Activated CD8-positive, alpha-beta memory T cell treated with anti-CD3 and anti-CD28 coated beads for 36 hours (primary cell): ENCODE results near the gene SRSF5. TPM values are rescaled to one million over a fixed set of nuclear protein-coding genes. Genes with fewer than 3 reads are reported as not detected.
"Not testable (repeated sequence)": the region's sequence is repeated elsewhere in the genome, so short reads cannot be mapped to it uniquely, and the experiment has no call there.

Experiments
- CTCF ChIA-PET: fragments of 350-600 bp; sonication (Branson Sonifier 250); formaldehyde crosslinking; loops from one replicate; lab custom pipeline; 2021; ENCODE audit warnings: antibody characterized with exemption; lab: Charles Lee
- POLR2A ChIA-PET: fragments of 350-600 bp; sonication (Branson Sonifier 250); formaldehyde crosslinking; loops from one replicate; lab custom pipeline; 2021; ENCODE audit warnings: antibody characterized with exemption; lab: Charles Lee
- total RNA-seq, 2 experiments: library from RNA; stranded (reverse); gene quantifications; one replicate each; pipeline ENCODE4 v1.2.3, GENCODE V29; 2021

The SRSF5 gene
- 100 to 1,000 TPM; 255 to 262 TPM for total RNA-seq

DNA sequence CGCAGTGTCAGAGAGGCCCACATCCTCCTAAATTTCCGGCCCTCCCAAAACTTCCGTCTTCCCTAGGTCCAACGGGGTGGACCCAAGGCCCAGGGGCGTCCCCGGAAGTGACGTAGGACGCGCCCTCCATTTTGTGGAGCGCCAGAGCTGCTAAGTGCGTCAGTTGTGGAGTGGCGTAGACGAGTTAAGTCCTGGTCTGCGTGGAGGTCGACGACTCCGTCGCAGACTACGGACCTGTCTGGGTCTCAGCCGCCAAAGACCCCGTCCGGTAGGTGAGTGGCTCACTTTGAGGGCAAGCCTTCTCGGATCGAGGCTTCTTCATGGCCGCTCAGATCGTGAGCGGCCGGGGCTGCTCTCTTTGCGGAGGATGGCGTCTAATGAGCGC, at the start of gene SRSF5:
TSS of gene SRSF5 (plus strand) at position 159 of the 385 bp plus-strand sequence. CDS start 1,015 bp downstream, outside the sequence.
- POLR2A ChIA-PET, result interaction anchor here (0.6 to 1.5 kb wide), 5 partner anchors 14 to 156 kb away, joined by 3 to 7 read pairs (median 4); partner anchors contain the start of gene SUSD6
- CTCF ChIA-PET, result interaction anchor here (0.6 kb wide), 2 partner anchors 40 to 163 kb away, joined by 3 to 5 read pairs; no protein-coding TSS in a partner anchor

DNA sequence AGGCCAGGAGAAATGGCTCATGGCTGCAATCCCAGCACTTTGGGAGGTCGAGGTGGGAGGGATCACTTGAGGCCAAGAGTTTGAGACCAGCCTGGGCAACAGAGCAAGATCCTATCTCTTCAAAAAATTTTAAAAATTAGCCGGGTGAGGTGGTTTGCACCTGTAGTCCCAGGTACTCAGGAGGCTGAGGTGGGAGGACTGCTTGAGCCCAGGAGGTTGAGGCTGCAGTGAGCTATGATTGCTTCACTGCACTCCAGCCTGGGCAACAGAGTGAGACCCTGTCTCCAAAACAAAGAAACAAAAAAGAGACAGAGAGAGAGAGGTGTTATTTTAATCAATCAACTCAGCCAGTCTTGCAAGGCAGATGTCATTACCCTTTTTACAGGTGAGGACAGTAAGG, 48.3 kb upstream of the SRSF5 start:
- CTCF ChIA-PET, result interaction anchor here (0.8 to 1.9 kb wide), 2 partner anchors 8 to 134 kb away, joined by 4 to 6 read pairs; no protein-coding TSS in a partner anchor
- POLR2A ChIA-PET, result not testable (repeated sequence)

DNA sequence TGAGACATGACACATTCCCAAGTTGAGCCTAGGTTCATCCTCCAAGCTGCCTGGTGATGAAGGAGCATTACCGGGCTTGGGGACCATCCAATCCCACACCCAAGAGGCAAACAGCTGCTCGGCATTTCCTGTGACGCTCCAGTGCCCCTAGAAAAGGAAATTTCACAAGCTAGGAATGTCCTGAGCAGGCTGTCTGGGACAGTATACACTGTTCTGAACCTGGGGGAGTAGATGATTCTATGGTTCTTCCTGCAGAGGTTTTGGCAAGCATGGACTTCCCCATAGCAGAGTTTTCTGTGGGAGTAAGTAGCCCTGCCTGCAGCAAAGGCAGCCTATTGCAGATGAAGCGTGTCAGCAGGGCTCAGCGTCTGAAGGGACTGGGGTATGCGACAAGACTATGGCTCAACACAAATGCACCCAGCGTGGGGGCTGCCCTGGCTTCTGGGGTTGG, 47.4 kb upstream of the SRSF5 start:
- POLR2A ChIA-PET, result no interaction called here
- CTCF ChIA-PET, result interaction anchor here (1.2 to 1.9 kb wide), 2 partner anchors 94 to 134 kb away, joined by 3 to 4 read pairs; no protein-coding TSS in a partner anchor

DNA sequence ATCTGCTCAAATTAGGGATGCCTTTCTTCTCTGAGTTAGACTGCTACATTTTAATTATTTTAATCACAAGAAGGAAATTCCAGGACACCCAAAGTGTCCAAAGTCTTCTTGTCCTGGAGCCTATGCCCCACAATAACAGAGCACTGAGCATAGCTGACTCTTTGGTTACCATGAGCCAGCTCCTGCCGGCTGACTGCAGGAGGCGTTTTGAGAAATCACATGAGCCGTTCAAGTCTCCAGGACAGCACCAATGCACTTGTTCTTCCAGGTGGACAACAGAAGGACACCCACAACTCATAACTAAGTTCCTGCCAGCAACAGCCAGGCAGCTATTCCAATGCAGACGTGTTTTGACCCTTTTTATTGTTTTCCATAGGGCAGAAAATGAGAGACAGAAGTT, 46.0 kb upstream of the SRSF5 start:
- POLR2A ChIA-PET, result interaction anchor here (0.7 kb wide), 1 partner anchor 150 kb away, joined by 3 read pairs; no protein-coding TSS in a partner anchor
- CTCF ChIA-PET, result interaction anchor here (0.6 kb wide), 1 partner anchor 38 kb away, joined by 6 read pairs; no protein-coding TSS in a partner anchor

DNA sequence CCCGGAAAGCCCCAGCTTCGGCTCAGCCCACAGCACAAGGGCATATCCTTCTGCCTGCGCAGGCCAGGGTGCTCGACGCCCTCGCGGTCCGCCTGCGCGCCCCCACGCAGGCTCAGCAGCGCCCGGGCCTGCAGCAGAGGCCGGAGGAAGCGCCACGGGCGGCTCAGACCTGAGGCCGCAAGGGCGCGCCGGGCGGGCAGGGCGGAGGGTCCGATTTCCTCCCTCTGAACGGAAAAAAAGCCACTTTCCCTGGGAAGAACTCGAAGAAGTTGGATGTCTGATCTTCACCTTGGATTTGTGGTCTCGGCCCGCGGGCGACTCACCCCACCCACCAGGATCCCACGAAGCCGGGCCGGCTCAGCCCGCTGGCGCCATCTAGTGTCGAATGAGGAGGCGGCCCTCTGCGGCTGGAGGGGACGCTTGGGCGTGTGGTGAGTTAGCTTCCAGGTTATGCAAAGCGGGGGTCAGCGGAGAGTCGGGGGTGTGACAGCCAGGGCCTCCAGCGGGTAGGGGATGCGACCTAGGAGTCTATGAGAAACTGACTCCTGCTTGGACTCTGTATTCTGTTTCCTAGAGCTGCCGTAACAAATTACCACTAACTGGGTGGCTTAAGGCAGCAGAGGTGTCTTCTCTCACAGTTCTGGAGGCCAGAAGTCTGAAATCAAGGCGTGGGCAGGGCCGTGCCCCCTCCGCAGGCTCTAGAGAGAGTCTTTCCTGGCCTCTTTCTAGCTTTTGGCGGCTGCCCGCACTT, 40.0 kb upstream of the SRSF5 start:
- ChIA-PET POLR2A (interaction anchor here (0.6 to 0.8 kb wide), 3 partner anchors 116 to 142 kb away, joined by 3 to 7 read pairs (median 4); no protein-coding TSS in a partner anchor), CTCF (interaction anchor here (0.6 to 3.1 kb wide), 28 partner anchors 9 to 843 kb away, joined by 3 to 28 read pairs (median 4); partner anchors contain the start of genes SRSF5 and SUSD6)

DNA sequence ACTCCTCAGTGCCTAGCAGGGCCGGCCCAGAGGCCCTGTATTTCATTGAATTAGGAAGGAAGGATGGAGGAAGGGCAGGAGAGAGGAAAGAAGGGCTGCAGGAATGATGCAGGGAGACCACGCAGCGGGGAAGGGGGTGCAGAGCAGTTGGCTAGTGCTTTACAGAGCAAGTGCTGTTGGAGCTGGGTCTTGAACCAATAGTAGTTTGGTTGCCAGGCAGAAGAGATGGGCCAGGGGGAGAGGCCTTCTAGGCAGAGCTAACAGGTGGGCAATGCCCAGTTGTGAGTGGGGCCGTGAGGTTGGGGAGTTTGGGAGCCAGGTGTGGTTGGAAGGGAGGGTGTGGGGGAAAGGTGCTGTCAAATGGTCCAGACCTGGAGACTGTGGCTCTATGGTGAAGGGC, 39.1 kb upstream of the SRSF5 start:
- ChIA-PET CTCF (interaction anchor here (0.8 to 3.1 kb wide), 13 partner anchors 10 to 152 kb away, joined by 3 to 28 read pairs (median 7); partner anchors contain the start of gene SUSD6), POLR2A (no interaction called here)

DNA sequence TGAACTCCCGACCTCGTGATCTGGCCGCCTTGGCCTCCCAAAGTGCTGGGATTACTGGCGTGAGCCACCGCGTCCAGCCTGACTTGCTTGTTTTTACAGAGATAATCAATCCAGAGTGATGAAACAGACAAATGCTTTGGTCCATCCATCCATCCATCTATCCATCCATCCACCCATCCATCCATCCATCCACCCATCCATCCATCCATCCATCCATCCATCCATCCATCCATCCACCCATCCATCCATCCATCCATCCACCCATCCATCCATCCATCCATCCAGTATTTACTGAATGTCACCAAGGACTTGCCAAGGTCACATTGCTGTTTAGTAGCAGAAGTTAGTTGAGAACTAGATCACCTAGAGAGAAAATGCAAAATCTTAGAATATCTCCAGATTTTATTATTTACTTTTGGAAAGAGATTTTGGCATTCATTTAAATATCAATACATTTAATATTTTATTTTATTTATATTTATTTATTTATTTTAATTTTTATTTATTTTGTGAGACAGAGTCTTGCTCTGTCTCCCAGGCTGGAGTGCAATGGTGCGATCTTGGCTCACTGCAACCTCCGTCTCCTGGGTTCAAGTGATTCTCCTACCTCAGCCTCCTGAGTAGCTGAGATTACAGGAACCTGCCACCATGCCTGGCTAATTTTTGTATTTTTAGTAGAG, 34.9 kb upstream of the SRSF5 start:
- POLR2A ChIA-PET, result not testable (repeated sequence)
- CTCF ChIA-PET, result interaction anchor here (0.7 to 1.4 kb wide), 2 partner anchors 148 to 296 kb away, joined by 4 to 5 read pairs; no protein-coding TSS in a partner anchor

DNA sequence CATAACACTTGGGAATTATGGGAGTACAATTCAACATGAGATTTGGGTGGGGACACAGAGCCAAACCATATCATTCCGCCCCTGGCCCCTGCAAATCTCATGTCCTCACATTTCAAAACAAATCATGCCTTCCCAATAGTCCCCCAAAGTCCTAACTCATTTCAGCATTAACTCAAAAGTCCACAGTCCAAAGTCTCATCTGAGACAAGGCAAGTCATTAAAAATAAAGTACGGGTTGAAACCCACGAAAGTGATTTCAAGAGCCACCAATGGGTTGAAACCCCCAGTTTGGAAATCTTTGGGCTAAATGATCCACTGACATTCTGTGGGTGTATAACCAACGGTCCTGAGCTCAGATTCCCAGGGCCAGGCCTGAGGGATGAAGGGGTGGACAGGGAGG, 30.5 kb upstream of the SRSF5 start:
- CTCF ChIA-PET, result not testable (repeated sequence)

DNA sequence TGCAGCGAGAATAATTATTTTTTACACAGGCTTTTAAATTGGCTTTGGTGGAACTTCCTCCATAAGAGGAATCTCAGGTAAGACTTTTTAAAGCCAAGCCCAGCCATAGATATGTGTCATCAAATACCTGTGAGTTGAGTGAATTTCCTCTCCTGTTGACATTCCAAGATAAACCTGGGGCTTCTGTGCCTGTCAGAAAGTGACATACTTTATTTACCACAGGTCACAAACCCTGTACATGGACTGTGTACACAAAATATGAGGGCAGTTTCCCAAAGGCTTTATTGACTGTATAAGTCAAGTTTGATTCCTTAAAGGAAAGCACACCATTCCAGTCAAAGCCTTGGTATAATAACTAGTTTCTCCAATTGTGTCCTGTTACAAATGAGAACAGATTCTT, 25.9 kb upstream of the SRSF5 start:
- ChIA-PET CTCF (no interaction called here), POLR2A (no interaction called here)

More for the DNA sequence above, 30.5 kb upstream of the SRSF5 start:
- POLR2A ChIA-PET, result not testable (repeated sequence)

DNA sequence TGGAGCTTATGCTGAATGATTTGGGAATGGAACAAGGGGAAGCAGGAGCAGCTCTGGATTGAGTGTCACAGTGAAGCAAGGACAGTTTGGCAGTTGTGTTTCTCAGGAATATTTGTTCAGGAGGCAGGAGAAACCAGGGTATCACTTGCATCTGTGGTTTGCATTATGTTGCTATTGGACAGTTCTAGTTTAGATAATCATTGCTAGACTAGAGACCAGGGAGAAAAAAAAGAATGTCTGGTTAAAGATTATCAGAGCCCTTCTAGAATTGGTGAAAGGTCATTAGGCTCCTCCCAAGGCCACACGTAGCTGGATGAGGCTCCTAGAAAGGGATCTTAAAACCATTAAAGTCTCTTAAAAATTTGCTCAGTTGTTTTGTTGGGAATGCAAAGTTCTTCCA, 17.0 kb upstream of the SRSF5 start:
- CTCF ChIA-PET, result no interaction called here
- POLR2A ChIA-PET, result no interaction called here

DNA sequence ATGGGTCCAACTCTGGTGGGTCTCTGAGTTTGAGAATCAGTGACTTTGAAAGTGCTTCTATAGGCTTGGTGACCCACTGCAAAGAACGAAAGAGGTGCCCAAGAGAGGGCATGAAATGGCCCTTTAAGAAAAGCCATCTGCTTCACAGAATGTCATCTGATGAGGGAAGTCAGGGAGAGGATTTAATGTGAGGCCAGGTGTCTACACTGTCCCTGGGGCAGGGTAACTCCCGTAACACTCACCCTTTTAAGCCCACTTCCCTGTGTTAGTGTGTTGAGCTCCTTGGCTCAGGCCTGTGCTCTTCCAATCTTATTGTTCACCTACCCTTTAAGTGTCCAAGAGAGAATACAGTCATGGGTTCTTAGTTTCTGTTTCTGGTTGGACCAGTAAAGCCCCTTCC, 16.4 kb upstream of the SRSF5 start:
- CTCF ChIA-PET, result no interaction called here
- POLR2A ChIA-PET, result no interaction called here

DNA sequence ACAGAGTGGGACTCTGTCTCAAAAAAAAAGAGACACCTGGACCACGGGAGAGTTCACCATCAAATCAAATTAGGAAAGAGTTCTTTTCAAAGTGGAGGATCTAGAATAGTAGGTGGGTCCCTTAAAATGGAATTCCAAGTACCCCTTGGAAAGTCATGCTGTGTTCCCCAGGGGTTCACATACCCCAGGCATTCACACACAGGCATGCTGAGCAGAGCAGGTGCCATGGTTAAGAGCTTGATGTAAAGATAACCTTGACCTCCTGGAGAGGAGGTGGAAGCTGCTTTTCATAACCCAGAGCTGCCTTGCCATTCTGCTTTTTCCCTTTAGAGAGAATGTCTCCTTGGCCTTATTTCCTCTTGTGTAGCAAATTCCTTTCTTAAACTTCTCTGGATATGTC, 14.2 kb upstream of the SRSF5 start:
- POLR2A ChIA-PET, result no interaction called here
- CTCF ChIA-PET, result interaction anchor here (0.6 kb wide), 1 partner anchor 242 kb away, joined by 3 read pairs; no protein-coding TSS in a partner anchor

DNA sequence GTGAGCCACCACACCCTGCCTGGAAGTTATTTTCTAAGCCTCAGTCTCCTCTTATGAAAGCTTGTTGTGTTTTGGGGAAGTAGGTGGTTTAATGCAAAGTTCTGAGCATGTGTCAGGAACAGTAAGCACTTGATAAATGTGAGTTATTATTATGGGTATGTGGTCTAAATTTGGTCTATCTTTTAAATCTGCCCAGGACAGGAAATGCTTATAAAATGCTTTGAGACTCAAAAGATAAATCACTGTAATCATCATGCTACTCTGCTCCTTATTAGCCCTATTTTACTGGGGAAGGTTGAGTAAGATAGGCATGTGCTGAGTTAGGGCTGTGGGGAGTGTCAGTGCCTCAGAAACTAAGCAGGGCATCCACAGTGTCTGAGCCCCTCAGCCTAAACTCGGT, 13.1 kb upstream of the SRSF5 start:
- ChIA-PET POLR2A (no interaction called here), CTCF (interaction anchor here (1.2 kb wide), 1 partner anchor 26 kb away, joined by 5 read pairs; no protein-coding TSS in a partner anchor)

DNA sequence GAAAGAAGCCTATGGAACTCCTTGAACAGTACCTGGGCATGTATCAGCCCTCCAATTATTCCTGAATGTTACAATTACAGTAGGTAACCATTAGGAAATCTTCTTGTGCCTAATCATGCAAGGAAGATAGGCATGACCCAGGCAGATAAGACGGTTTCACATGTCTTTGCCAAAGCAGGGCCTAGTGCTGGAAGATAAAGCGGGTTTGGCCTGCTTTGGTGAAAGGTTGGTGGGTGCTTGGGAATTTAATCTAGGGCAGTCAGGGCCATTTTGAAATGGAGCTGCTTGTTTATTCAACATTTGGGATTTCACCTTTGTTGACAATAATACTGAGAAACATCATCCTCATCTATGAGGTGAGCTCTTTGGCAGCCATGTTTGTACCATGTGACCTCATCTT, 12.5 kb upstream of the SRSF5 start:
- ChIA-PET POLR2A (no interaction called here), CTCF (interaction anchor here (0.7 to 1.2 kb wide), 3 partner anchors 10 to 418 kb away, joined by 3 to 5 read pairs (median 3); no protein-coding TSS in a partner anchor)

DNA sequence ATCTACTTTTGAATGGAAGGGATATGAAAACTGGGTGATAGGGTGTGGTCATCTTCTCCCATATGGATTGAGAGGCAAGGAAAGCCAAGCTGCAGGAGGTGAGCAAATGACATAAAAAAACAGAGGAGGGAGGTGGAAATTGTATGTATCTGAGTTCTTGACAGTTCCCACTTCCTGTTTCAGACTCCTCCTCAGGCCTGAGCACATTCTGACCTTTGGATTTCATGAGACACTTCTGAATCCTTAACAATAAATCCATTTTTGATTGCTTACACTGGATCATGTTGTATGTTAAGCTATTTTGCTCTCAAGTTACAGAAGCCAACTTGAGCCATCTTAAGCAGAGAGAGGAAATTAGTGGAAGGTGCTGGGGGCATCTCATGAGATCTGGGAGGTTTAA, 11.6 kb upstream of the SRSF5 start:
- CTCF ChIA-PET, result no interaction called here
- POLR2A ChIA-PET, result no interaction called here

DNA sequence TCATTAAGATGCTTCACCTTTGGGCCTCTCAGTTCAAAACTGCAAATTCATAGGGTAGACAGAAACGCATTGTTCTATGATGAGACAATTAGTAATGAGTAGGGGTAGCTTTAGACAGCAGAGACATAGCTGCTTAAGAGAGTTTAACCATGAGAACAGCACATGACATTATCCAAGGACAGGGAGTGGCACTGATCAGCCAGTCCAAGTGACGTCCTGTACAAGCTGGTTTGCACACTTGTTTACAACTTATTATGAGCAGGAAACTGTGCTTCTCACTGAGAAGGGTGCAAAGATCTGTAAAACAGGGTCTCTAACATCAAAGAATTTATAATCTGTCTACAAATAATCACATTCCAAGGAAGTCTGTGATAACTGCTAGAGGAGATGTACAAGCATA, 11.2 kb upstream of the SRSF5 start:
- CTCF ChIA-PET, result no interaction called here
- POLR2A ChIA-PET, result no interaction called here

DNA sequence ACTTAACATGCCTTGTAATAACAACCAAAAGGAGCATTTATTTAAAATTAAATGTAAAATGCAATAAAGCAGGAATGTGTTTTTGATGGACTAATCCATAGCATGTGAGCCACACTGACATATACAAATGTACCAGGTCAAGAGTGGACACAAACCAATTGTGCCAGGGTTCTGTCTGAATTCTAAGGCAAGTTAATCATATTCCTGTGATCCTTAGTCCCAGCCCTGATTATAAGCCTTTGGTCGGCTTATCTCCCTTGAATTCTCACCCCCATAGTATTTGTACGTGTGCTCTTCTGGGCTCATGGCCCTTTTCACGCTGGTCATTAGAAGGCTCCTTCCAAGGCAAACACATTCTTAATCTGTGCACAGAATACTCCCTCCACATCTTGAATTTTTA, 10.6 kb upstream of the SRSF5 start:
- CTCF ChIA-PET, result no interaction called here
- POLR2A ChIA-PET, result no interaction called here

DNA sequence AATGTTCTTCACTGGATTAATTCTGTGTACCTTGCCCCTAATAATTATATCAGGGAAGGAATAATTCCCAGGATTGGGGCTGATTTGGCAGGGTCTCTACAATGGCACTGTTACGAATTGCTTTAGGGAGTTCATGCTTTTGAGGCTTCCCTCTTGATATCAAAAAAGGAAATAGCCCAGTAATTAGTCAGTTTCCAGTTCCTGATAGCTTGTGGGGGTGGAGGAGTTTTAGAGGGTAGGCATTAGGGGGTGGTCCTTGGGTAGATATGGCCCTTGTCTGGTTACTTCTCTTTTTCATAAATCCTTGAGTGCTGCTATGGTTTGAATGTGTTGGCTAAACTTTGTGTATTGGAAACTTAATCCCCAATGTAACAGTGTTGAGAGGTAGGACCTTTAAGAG, 6.1 kb upstream of the SRSF5 start:
- CTCF ChIA-PET, result no interaction called here
- POLR2A ChIA-PET, result no interaction called here

DNA sequence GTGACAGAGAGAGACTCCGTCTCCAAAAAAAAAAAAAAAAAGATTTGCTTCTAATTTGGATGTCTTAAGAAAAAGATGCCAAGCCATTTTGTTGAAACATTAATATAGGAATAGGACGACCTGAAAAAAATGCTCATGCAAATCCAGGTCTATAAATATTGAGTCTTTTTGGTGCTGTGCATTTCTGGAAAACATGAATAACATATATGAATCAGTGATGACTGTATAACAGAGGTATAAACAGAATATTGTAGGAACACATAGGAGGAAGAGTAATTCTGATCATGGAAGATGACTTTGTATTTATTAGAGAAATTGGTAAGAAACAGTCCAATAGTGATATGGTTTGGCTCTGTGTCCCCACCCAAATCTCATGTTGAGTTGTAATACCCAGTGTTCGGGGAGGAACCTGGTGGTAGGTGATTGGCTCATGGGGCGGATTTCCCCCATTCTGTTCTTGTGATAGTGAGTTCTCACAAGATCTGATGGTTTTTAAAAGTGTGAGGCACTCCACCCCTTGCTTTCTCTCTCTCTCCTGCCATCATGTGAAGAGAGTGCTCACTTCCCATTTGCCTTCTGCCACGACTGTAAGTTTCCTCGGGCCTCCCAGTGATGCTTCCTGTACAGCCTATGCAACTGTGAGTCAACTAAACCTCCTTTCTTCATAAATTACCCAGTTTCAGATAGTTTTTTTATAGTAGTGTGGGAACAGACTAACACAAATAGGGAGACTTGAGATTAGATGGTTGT, 3.0 kb upstream of the SRSF5 start:
- POLR2A ChIA-PET, result no interaction called here
- CTCF ChIA-PET, result no interaction called here
